Caco-2 (cell line): ENCODE results near the gene HES7. TPM values are rescaled to one million over a fixed set of nuclear protein-coding genes. Genes with fewer than 3 reads are reported as not detected.

ENCODE experiments used
- BruUV-seq: library from RNA; stranded (reverse); fragments of 400-500 nt; replicated peaks from 2 replicates; lab custom pipeline; 2021; lab: Mats Ljungman, UMichigan
- CTCF ChIA-PET: fragments of 300-600 bp; sonication (Branson Sonifier 250); formaldehyde crosslinking; loops from one replicate; lab custom pipeline; 2022; ENCODE audit warnings: antibody characterized with exemption; lab: Charles Lee
- POLR2A ChIA-PET: fragments of 300-600 bp; sonication (Branson Sonifier 250); formaldehyde crosslinking; loops from one replicate; lab custom pipeline; 2022; ENCODE audit warnings: antibody characterized with exemption; lab: Charles Lee
- DNase-seq, 2 experiments: peaks; one replicate each; pipeline versions ENCODE4 v3.0.0 to v3.0.0-alpha.2; 2020 to 2022
- H3K27me3 ChIP-seq: replicated peaks from 2 replicates; pipeline ENCODE4 v1.6.0; 2011; ENCODE audit warnings: low read length; ENCODE audit not compliant: control insufficient read depth, insufficient read depth
- H3K36me3 ChIP-seq: 2 replicates; pipeline ENCODE4 v1.5.1; 2011; ENCODE audit warnings: low read length; ENCODE audit not compliant: control insufficient read depth, insufficient read depth
- H3K4me1 ChIP-seq: fragments of 250-450 bp; sonication (Bioruptor Pico); 2 replicates; pipeline ENCODE4 v1.5.1; 2020; ENCODE audit warnings: mild to moderate bottlenecking
- H3K4me3 ChIP-seq: 2 replicates; pipeline ENCODE4 v1.5.1; 2011; ENCODE audit warnings: low read depth, mild to moderate bottlenecking, control low read depth, low read length
- H3K9me3 ChIP-seq: fragments of 250-450 bp; sonication (Bioruptor Pico); 2 replicates; pipeline ENCODE4 v1.5.1; 2020; ENCODE audit warnings: mild to moderate bottlenecking, moderate library complexity
- H3K27ac Mint-ChIP-seq: one replicate; pipeline ENCODE4 v1.8.0; 2022; ENCODE audit warnings: mixed read lengths; ENCODE audit not compliant: unreplicated experiment
- H3K27me3 Mint-ChIP-seq: one replicate; pipeline ENCODE4 v1.8.0; 2022; ENCODE audit warnings: mixed read lengths; ENCODE audit not compliant: insufficient read depth, unreplicated experiment
- H3K36me3 Mint-ChIP-seq: one replicate; pipeline ENCODE4 v1.8.0; 2022; ENCODE audit warnings: mild to moderate bottlenecking, mixed read lengths; ENCODE audit not compliant: insufficient read depth, unreplicated experiment
- H3K4me1 Mint-ChIP-seq: one replicate; pipeline ENCODE4 v1.8.0; 2022; ENCODE audit warnings: low read depth, mixed read lengths; ENCODE audit not compliant: unreplicated experiment
- H3K4me3 Mint-ChIP-seq: one replicate; pipeline ENCODE4 v1.8.0; 2022; ENCODE audit warnings: mild to moderate bottlenecking, moderate library complexity, mixed read lengths; ENCODE audit not compliant: unreplicated experiment
- H3K9me3 Mint-ChIP-seq: one replicate; pipeline ENCODE4 v1.8.0; 2022; ENCODE audit warnings: mixed read lengths; ENCODE audit not compliant: unreplicated experiment
- intact Hi-C: fragments of 100-400 bp; cut with micrococcal nuclease; formaldehyde crosslinking; loops from one replicate; pipeline ENCODE4 v1.10.0; 2022; ENCODE audit not compliant: unreplicated experiment
- total RNA-seq: library from RNA; stranded (reverse); gene quantifications from 2 replicates; pipeline ENCODE4 v1.2.3, GENCODE V29; 2022
- TF ChIP-seq, protein P1 (sequence below), 2 experiments: fragments of 200-600 bp in 1 of 2; IDR thresholded peaks; 1 replicate in 1 of 2; 2 replicates in 1 of 2; pipeline versions ENCODE4 v1.5.1 to v1.8.0; 2011 to 2022; ENCODE audit warnings: antibody characterized with exemption in 1 of 2, control low read depth in 1 of 2, inconsistent platforms in 1 of 2, low read depth in 1 of 2, low read length in 1 of 2, mild to moderate bottlenecking in 1 of 2, moderate library complexity in 1 of 2; ENCODE audit not compliant: insufficient read depth in 1 of 2, severe bottlenecking in 1 of 2, unreplicated experiment in 1 of 2

The HES7 gene
- total RNA-seq, 1 experiment from 2014 or later, result not detected

DNA sequence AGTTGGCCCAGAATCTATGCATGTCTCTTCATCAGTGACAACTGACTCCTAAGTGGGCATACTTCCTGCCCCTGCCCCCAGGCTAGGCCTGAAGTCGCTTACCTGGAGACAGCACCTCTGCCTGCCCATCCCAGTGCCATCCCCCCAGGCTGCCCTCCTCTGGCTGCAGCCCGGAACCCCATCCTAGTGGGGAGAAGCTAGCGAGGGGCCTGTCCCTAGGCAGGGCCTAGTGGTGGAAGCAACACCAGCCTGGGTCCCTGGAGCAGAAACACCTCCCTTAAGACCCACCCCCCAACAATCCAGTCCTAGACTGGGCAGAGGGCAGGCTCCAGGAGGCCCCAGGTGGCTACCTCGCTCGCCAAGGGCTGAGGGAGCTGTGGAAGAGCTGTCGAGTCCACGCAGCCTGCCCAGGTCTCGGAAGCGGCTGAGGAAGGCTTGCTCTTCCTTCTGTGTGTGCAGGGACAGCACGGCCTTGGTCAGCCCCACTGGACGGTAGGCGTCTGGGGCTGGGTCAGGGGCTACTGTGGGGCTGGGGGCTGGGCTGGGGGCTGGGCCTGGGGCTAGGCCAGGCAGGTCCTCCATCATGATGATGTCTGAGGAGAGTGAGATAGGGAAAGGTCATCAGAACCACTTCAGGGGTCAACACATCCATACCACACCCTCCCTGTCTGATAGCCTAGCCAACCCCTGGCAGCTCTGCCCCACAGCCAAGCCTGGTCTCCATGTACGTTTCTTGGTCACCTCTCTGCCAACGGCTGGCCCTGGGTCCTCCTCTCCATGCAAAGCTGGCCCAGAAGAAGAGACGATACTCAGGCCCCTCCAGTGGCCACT lies 20.7 kb upstream of the HES7 start:
- Histone ChIP-seq H3K27me3 (no peaks in the 10 kb centered on the region), H3K9me3 (no peaks in the 10 kb centered on the region), H3K36me3 (no peaks in the 10 kb centered on the region), H3K4me1 (peaks cover 3% of the 10 kb centered on the region; the same call in 1 of the 2 replicates), H3K4me3 (no peak overlapping the region)
- Mint-ChIP-seq H3K4me3 (no peak overlapping the region), H3K9me3 (no peaks in the 10 kb centered on the region), H3K27me3 (no peaks in the 10 kb centered on the region), H3K27ac (no peak overlapping the region), H3K4me1 (no peaks in the 10 kb centered on the region), H3K36me3 (peaks cover 29% of the 10 kb centered on the region)
- ChIA-PET CTCF (no interaction called here), POLR2A (no interaction called here)
- no TSS peak for BruUV-seq
- DNase-seq, result no peak
- TF ChIP-seq, protein P1, sequence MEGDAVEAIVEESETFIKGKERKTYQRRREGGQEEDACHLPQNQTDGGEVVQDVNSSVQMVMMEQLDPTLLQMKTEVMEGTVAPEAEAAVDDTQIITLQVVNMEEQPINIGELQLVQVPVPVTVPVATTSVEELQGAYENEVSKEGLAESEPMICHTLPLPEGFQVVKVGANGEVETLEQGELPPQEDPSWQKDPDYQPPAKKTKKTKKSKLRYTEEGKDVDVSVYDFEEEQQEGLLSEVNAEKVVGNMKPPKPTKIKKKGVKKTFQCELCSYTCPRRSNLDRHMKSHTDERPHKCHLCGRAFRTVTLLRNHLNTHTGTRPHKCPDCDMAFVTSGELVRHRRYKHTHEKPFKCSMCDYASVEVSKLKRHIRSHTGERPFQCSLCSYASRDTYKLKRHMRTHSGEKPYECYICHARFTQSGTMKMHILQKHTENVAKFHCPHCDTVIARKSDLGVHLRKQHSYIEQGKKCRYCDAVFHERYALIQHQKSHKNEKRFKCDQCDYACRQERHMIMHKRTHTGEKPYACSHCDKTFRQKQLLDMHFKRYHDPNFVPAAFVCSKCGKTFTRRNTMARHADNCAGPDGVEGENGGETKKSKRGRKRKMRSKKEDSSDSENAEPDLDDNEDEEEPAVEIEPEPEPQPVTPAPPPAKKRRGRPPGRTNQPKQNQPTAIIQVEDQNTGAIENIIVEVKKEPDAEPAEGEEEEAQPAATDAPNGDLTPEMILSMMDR (IDR thresholded peaks at IDR 0.05; ENCODE audit: insufficient read depth in 1 of 2, low read depth in 1 of 2, low read length in 1 of 2, severe bottlenecking in 1 of 2, unreplicated experiment in 1 of 2), result no peak
- intact Hi-C loops, result no loop called here

DNA sequence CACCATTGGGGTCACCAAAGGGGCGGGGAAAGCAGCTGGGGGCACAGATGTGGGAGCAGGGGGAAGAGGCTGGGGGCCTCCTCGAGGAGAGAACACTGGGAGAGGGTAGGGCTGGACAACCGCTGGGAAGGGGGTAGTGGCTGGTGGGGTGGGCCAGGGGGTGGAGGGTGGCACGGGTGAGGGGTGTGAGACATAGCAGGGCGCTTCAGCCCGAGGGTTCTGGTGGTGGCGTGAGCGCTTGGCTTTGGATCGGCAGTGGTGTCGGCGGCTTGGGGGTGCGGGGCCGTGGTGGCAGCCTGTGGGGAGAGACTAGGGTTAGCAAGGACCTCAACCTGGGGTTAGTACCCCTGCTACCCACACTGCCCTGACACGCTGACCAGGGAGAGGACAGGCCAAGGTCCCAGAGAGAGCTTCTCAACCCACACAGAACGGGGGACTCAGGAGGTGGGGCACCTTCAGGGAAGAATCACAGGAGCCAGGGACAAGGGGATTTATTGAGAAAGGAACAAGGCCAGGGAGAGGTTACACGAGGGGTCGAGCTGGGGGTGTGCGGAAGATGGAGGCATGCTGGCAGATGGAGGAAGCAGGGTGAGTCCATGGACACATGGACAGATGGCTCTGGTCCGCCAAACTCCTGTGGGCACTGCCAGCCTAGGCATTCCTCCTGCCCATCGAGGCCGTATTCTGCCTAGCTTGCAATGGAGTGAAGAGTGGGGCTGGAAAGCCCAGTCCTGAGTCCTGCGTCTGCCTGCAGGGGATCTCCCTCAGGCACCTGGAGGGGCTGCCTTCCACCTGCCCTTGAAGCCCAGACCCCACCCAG lies 19.9 kb upstream of the HES7 start:
- POLR2A ChIA-PET, result no interaction called here
- Histone ChIP-seq H3K4me3 (no peak overlapping the region), H3K36me3 (no peaks in the 10 kb centered on the region), H3K9me3 (no peaks in the 10 kb centered on the region), H3K27me3 (no peaks in the 10 kb centered on the region), H3K4me1 (peaks cover 4% of the 10 kb centered on the region; the same call in 1 of the 2 replicates)
- Mint-ChIP-seq H3K4me3 (no peak overlapping the region), H3K27me3 (no peaks in the 10 kb centered on the region), H3K27ac (no peak overlapping the region), H3K9me3 (no peaks in the 10 kb centered on the region), H3K36me3 (peaks cover 29% of the 10 kb centered on the region), H3K4me1 (no peaks in the 10 kb centered on the region)
- DNase-seq, result no peak
- BruUV-seq, result no TSS peak
- intact Hi-C loops, result no loop called here
- TF ChIP-seq, protein P1 (IDR thresholded peaks at IDR 0.05; ENCODE audit: insufficient read depth in 1 of 2, low read depth in 1 of 2, low read length in 1 of 2, severe bottlenecking in 1 of 2, unreplicated experiment in 1 of 2), result no peak
- CTCF ChIA-PET, result no interaction called here

DNA sequence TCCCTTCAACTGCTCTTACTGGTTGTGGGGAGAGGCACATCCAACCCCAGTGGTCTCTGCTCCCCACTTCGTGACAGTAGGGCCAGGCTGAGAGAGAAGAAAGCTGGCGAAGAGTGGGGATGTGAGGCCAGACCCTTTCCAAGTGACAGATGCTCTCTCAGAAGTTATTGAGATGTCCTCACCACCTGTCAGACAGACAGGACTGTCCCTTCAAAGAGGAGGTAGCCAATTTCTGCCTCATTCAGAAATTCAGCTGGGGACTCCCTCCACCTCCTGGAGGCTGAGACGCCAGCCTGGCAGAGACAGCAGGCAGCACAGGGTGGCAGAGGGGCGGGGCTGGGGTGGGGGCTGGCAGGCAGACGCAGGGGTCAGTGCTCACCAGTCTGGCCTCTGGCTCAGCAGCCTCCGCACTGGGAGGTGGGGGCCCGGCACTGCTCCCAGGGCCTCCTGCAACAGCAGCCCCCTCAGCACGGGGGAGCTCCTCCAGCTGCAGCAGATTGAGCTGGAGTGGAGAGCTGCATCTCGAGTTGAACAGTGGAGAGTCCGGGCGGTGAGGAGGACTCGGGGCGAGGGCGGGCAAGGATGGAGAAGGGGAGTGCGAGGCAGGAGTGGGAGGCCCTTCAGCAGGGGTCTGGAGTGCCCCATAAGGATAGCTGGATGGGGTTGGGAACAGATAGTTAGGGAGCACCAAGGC lies 19.1 kb upstream of the HES7 start:
- Mint-ChIP-seq H3K27me3 (no peaks in the 10 kb centered on the region), H3K9me3 (no peaks in the 10 kb centered on the region), H3K4me1 (no peaks in the 10 kb centered on the region), H3K36me3 (peaks cover 29% of the 10 kb centered on the region), H3K4me3 (no peak overlapping the region), H3K27ac (no peak overlapping the region)
- Histone ChIP-seq H3K4me1 (peaks cover 4% of the 10 kb centered on the region; the same call in 1 of the 2 replicates), H3K36me3 (no peaks in the 10 kb centered on the region), H3K9me3 (no peaks in the 10 kb centered on the region), H3K4me3 (no peak overlapping the region), H3K27me3 (no peaks in the 10 kb centered on the region)
- POLR2A ChIA-PET, result no interaction called here
- CTCF ChIA-PET, result no interaction called here
- no peak for DNase-seq
- intact Hi-C loops, result no loop called here
- TF ChIP-seq, protein P1 (IDR thresholded peaks at IDR 0.05; ENCODE audit: insufficient read depth in 1 of 2, low read depth in 1 of 2, low read length in 1 of 2, severe bottlenecking in 1 of 2, unreplicated experiment in 1 of 2), result no peak
- no TSS peak for BruUV-seq
